Glomerular visceral epithelial cell (primary cell): ENCODE data around the gene TADA1.
"Not testable (repeated sequence)": the region's sequence is repeated elsewhere in the genome, so short reads cannot be mapped to it uniquely, and the experiment has no call there.

ENCODE experiments used
- DNase-seq: peaks from one replicate; pipeline ENCODE4 v3.0.0-alpha.2; 2016; ENCODE audit errors: extremely low spot score

TADA1 gene

GRCh38 chr1:166843769-166844596 is 32.1 kb downstream of the TADA1 start:
- no peak for DNase-seq

GRCh38 chr1:166843322-166843721 is 32.7 kb downstream of the TADA1 start:
- no peak for DNase-seq

GRCh38 chr1:166840309-166841274 is 35.5 kb downstream of the TADA1 start:
- DNase-seq = no peak

GRCh38 chr1:166839600-166840308 is 36.3 kb downstream of the TADA1 start:
- DNase-seq = peak; percentile 62

GRCh38 chr1:166838766-166839599 is 37.1 kb downstream of the TADA1 start, which contains the start of gene POGK:
POGK (plus strand) TSS chr1:166839475; CDS start chr1:166840957, 1,482 bp downstream.
- peak; percentile 93 for DNase-seq

GRCh38 chr1:166836733-166837132 is 39.3 kb downstream of the TADA1 start:
- peak; percentile 18 for DNase-seq

GRCh38 chr1:166829762-166830161 is 46.3 kb downstream of the TADA1 start:
- not testable (repeated sequence) for DNase-seq

- no peak for DNase-seq
These were observed 48.6 kb downstream of the TADA1 start for GRCh38 chr1:166827426-166827825.

- DNase-seq = no peak
These were observed 53.7 kb downstream of the TADA1 start for GRCh38 chr1:166822385-166822784.

- DNase-seq = no peak
These were observed 56.1 kb downstream of the TADA1 start for GRCh38 chr1:166819974-166820373.

GRCh38 chr1:166814611-166815010 is 61.5 kb downstream of the TADA1 start:
- peak; percentile 61 for DNase-seq

GRCh38 chr1:166813508-166814223 is 62.4 kb downstream of the TADA1 start:
- DNase-seq = peak; percentile 7

- no peak for DNase-seq
These were observed 64.4 kb downstream of the TADA1 start for GRCh38 chr1:166811691-166812090.

GRCh38 chr1:166808952-166809351 is 67.1 kb downstream of the TADA1 start:
- DNase-seq = no peak
